Esophagus squamous epithelium (tissue), 4 donors: ENCODE measurements around the gene GRIK3.

Experiments
- POLR2A ChIP-seq, 4 donors: fragments of 450-650 bp; IDR thresholded peaks; one replicate each; pipeline ENCODE4 v1.6.1; 2017; ENCODE audit warnings: antibody characterized with exemption in 4 of 4, mild to moderate bottlenecking in 4 of 4, moderate library complexity in 3 of 4
- TF ChIP-seq, protein P1 (sequence below), 6 experiments: fragments of 450-650 bp in 4 of 6; fragments of 200-600 bp in 2 of 6; sonication (generic) in 2 of 6; IDR thresholded peaks; one replicate each; pipeline ENCODE4 v1.5.1; 2016 to 2019; ENCODE audit warnings: antibody characterized with exemption in 6 of 6, mild to moderate bottlenecking in 4 of 6, moderate library complexity in 4 of 6

DNA sequence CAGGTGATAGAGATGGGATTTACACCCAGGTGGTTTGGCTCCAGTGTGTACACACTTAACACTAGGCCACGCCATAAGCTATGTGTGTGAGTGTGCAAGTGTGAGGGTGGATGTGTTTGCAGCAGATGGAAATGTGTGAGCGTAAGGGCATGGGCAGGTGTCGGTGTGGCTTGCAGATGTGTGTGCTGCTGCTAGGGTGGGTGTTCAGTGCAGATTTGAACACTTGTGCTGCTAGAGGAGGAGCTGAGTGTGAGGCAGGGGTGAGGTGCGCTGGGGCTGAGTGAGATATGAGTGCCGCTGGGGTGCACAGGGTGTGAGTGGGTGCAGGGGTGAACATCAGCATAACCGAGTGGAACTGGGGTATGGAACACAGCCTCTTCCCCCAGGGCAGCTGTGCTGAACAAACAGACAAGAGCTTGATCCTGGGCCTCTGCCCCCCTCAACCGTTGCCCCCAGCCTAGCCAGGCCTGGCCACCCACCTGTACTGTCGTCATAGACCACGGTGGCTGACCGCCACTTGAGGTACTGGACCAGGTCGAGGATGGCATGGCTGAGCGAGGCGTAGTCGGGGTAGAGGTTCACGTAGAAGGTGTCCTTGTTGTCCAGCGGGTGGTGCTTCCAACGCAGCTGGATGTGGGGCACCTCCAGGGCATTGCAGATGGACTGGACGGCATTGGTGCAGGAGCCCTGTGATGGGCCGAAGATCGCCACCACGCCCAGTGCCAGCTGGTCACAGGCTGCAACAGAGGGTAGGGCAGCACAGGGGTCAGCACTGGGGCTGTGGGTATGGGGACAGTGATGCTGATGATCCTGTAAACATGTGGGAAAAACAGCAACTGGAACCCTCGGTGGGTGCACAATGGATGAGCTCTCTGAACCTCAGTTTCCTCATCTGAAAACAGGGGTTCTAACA is 153.9 kb downstream of the GRIK3 start:
- TF ChIP-seq, protein P1, sequence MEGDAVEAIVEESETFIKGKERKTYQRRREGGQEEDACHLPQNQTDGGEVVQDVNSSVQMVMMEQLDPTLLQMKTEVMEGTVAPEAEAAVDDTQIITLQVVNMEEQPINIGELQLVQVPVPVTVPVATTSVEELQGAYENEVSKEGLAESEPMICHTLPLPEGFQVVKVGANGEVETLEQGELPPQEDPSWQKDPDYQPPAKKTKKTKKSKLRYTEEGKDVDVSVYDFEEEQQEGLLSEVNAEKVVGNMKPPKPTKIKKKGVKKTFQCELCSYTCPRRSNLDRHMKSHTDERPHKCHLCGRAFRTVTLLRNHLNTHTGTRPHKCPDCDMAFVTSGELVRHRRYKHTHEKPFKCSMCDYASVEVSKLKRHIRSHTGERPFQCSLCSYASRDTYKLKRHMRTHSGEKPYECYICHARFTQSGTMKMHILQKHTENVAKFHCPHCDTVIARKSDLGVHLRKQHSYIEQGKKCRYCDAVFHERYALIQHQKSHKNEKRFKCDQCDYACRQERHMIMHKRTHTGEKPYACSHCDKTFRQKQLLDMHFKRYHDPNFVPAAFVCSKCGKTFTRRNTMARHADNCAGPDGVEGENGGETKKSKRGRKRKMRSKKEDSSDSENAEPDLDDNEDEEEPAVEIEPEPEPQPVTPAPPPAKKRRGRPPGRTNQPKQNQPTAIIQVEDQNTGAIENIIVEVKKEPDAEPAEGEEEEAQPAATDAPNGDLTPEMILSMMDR (IDR thresholded peaks at IDR 0.05), result no peak
- TF ChIP-seq POLR2A (IDR thresholded peaks at IDR 0.05), result no peak
